ENCODE data around the gene SLC37A2. TPM values are rescaled to one million over a fixed set of nuclear protein-coding genes. Genes with fewer than 3 reads are reported as not detected.
A peak's percentile ranks its signal among the peaks of the same experiment; 100 is the strongest.
"Not testable (repeated sequence)": the region's sequence is repeated elsewhere in the genome, so short reads cannot be mapped to it uniquely, and the experiment has no call there.

SLC37A2 gene
- total RNA-seq, 1 experiment from 2014 or later = not detected

- no peak for DNase-seq (ENCODE audit: low spot score)
- in situ Hi-C loops (cut with HindIII; ENCODE audit: low sequenced_read_pairs) = no loop called here
These were observed 18.1 kb downstream of the SLC37A2 start for GRCh38 chr11:125081098-125081798.

- DNase-seq (ENCODE audit: low spot score) = no peak
These were observed 18.9 kb downstream of the SLC37A2 start for GRCh38 chr11:125082040-125082439.

DNA sequence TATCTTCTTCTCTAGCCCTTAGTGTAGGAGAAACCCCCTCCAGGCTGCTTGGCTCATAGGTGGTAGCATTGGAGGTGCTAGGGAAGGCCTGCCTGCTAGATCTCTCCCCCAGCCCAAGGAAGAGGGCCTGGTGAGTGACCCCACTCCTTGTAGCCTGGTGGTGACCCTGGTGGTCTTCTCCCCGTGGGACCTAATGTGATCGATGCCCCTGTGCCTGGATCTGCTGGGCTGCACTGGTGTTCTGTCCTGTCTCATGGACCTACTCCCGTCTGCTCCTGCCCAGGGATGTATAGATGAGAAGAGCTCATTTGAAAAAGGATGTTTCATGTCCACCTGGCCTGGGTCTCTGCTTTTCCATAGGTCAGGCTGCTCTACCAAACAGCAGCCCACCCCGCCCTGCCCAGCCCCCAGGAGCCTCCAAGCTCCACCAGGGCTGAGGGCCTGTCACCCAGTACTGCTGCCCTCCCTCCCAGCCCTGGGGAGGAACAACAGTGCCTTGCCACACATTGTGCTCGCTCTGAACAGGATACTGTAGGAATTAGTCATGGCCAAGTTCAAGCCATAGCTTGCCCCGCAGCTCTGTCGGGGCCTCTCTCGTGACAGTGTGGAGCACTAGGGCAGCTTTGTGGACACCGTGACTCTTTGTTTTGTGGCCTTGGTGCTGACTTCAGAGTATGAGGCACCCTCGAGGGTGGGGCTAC lies 19.7 kb downstream of the SLC37A2 start:
- DNase-seq (ENCODE audit: low spot score) = no peak
- in situ Hi-C loops (cut with HindIII; ENCODE audit: low sequenced_read_pairs) = no loop called here

More at GRCh38 chr11:125082040-125082439, 18.9 kb downstream of the SLC37A2 start:
- in situ Hi-C loops (cut with HindIII; ENCODE audit: low sequenced_read_pairs) = no loop called here

- DNase-seq (ENCODE audit: low spot score) = no peak
- in situ Hi-C loops (cut with HindIII; ENCODE audit: low sequenced_read_pairs) = no loop called here
These were observed 20.4 kb downstream of the SLC37A2 start for GRCh38 chr11:125083312-125084056.

- no peak for DNase-seq (ENCODE audit: low spot score)
- in situ Hi-C loops (cut with HindIII; ENCODE audit: low sequenced_read_pairs) = no loop called here
These were observed 20.9 kb downstream of the SLC37A2 start for GRCh38 chr11:125084057-125084416.

- DNase-seq (ENCODE audit: low spot score) = no peak
- in situ Hi-C loops (cut with HindIII; ENCODE audit: low sequenced_read_pairs) = no loop called here
These were observed 21.7 kb downstream of the SLC37A2 start for GRCh38 chr11:125084761-125085231.

DNA sequence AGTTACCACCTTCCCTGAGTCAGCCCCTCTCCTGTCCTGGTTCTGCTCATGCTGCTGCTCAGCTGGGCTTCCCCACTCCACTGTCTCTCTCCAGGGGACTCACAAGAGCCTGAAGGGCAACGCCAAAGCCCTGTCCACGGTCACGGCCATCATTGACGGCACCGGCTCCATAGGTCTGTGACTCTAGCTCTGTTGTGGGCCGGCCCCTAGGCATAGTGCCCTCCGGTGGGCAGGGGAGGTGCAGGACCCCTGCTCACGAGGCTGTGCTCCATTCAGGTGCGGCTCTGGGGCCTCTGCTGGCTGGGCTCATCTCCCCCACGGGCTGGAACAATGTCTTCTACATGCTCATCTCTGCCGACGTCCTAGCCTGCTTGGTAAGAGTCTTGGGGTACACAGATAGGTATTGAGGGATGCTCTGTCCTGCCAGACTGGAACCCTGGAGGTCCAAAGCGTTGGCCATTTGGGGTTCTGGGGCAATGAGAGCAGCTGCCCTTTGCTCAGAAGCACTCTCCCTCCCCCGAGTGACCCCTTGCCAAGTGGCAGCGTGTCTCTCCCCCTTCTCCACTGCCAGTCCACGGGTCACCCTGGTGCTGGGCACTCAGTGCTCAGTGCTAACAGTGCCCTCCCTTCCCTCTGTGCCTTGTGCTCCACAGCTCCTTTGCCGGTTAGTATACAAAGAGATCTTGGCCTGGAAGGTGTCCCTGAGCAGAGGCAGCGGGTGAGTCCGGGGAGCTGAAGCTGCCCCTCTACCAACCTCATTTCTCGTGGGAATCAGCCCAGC lies 22.4 kb downstream of the SLC37A2 start:
- DNase-seq (ENCODE audit: low spot score) = no peak
- in situ Hi-C loops (cut with HindIII; ENCODE audit: low sequenced_read_pairs) = no loop called here

DNA sequence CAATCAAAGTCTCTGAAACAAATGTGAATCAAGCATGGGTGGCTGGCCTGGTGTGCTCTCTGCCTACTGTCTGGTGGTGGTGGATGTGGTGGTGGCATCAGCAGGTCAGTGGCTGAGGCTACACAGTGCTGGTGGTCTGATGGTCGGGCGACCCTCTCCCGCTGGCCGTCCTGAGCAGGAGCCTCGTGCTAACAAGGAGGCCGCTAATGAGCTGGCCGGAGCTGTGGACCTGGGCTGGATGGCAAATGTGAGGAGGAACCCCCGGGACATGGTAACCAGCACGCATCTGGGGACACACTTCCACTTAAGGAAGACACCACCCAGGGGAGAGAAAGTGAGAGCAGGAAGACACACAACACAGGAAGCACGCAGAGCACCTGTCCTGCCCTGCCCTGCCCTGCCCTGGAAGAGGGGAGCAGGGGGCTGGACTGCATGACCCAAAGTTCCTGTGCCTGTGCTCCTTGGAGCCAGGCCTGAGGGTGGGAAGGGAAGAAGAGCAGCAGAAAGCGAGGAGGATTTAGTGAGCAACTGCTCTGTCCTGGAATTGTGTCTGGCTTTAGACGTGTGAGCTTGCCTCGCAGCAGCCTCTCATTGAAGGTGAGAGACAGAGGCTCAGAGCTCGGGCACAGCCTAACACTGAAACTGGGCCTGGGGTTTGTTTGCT lies 23.7 kb downstream of the SLC37A2 start:
- DNase-seq (ENCODE audit: low spot score) = no peak
- in situ Hi-C loops (cut with HindIII; ENCODE audit: low sequenced_read_pairs) = no loop called here

DNA sequence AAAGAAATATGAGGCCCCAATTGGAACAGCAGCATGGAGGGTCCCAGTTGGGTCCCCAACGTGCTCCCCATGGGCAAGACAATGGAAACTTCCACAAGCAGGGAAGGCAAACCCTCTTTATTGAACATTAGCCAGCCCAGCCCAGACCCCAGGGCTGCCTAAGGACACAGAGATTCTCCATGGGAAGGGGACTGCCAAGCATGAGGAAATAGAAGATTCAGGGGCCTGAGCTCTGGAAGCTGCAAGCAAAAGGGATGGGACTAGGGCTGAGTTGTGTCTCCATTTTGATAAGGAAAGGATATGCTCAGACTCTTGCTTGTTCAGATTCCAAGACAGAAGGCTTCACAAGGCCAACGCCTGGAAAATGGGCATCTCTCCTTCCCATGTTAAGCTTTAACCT lies 25.0 kb downstream of the SLC37A2 start:
- in situ Hi-C loops (cut with HindIII; ENCODE audit: low sequenced_read_pairs) = no loop called here

DNA sequence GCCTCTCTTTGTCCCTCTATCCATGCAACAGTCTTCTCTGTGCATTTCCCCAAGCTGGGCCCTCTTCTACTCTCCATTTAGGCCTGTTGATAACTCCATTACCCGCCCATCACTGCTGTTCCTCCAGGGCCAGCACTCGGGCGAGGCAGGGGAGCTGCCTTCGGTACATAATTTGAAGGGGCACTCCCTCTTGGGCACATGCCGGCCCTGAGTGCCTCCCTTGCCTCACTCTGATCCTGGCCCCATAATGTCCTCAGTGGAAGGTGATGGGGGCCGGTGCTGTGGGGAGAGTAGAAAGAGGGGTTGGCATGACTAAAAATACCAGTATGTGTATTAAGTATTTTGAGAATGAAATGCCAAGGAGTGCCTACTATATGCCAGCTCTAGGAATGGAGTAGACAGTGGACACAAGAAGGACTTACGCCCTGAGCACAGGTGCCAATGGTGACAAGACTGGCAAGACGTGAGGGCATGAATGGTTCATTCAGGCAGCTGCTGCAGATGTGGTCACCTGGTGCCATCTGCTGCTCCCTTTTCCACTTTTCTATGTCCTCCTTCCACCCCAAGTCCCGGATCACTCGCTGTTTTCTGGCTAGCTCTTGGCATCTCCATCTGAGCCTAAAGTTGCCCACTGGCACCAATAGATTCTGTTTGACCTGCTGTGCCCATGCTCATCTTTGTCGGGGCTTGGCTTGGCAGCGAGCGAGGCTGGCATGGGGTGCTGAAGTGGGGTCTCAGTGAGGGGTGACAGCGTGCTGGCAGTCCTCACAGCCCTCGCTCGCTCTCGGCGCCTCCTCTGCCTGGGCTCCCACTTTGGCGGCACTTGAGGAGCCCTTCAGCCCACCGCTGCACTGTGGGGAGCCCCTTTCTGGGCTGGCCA lies 25.7 kb downstream of the SLC37A2 start:
- in situ Hi-C loops (cut with HindIII; ENCODE audit: low sequenced_read_pairs) = no loop called here
- no peak for DNase-seq (ENCODE audit: low spot score)

More for the DNA sequence above, 25.0 kb downstream of the SLC37A2 start:
- no peak for DNase-seq (ENCODE audit: low spot score)

- in situ Hi-C loops (cut with HindIII; ENCODE audit: low sequenced_read_pairs); DNase-seq (ENCODE audit: low spot score): not testable (repeated sequence)
These were observed 26.4 kb downstream of the SLC37A2 start for GRCh38 chr11:125089481-125089880.

DNA sequence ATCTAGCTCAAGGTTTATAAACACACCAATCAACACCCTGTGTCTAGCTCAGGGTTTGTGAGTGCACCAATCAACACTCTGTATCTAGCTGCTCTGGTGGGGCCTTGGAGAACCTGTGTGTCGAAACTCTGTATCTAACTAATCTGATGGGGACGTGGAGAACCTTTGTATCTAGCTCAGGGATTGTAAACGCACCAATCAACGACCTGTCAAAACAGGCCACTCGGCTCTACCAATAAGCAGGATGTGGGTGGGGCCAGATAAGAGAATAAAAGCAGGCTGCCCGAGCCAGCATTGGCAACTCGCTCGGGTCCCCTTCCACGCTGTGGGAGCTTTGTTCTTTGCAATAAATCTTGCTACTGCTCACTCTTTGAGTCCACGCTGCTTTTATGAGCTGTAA lies 27.0 kb downstream of the SLC37A2 start:
- DNase-seq (ENCODE audit: low spot score); in situ Hi-C loops (cut with HindIII; ENCODE audit: low sequenced_read_pairs): not testable (repeated sequence)

GRCh38 chr11:125090816-125091215 lies 27.7 kb downstream of the SLC37A2 start:
- DNase-seq (ENCODE audit: low spot score) = no peak
- in situ Hi-C loops (cut with HindIII; ENCODE audit: low sequenced_read_pairs) = no loop called here

DNA sequence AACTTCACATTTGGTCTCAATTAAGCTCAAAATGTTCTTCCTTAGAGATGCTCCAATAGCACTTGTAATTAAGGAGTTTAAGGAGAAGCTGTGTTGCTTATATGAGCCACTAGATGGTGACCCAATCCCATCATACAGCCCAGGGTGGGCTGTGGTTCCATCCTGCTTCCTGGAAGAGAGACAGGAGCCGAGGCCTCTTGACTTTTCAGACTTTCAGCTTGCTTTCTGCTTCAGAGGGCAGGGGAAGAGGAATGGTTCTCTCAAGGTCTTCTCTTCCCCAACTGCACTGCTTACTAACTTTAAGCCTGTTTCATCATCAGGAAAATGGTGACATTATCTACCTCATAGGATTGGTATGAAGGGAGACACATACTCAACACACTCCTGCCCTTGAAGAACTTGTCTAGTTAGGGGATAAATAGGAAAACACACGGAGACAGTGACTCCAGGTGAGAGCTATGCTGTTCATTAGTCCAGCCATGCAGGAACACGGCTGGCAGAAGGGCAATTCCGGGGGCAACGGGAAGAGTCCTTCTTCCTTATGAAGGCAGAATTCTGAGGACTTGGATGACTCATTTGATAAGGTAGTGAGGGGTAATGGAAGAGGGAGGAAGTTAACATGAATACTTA lies 28.3 kb downstream of the SLC37A2 start:
- in situ Hi-C loops (cut with HindIII; ENCODE audit: low sequenced_read_pairs) = no loop called here
- peak; percentile 78 for DNase-seq (ENCODE audit: low spot score)

DNA sequence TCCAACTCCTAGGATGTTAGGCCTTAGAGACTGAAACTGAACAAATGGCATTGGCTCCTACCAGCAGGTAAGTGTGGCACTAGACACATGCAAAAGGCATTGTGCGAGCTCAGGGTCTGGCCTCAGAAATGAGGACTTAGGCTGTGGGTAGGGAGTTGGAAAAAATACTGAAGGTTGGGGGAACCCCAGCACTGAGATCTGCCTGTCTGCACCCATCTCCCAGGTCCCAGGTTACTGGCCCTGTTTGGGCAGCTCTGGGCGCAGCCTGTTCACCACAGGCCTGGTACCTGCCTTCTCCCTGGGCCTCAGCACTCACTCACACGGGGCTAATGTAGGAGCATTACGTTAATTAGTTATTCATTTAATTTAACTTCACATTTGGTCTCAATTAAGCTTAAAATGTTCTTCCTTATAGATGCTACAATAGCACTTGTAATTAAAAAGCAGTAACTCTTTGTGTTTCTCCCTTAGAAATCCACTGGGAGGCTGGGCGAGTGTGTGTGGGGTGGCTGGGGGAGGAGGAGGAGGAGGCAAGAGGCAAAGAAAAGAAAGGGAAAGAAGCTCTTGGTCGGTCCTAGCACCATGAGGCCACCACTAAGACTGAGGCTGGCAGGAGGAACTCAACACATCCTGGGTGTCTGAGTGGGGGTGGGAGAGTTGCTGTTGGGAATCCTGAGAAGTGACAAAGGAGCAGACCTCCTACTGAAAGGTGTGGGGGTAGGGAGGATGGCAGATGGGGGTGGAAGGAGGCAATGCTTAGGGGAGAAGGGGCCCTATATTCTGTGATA lies 29.0 kb downstream of the SLC37A2 start:
- in situ Hi-C loops (cut with HindIII; ENCODE audit: low sequenced_read_pairs) = no loop called here

GRCh38 chr11:125092669-125093068 lies 29.6 kb downstream of the SLC37A2 start:
- DNase-seq (ENCODE audit: low spot score) = no peak
- in situ Hi-C loops (cut with HindIII; ENCODE audit: low sequenced_read_pairs) = no loop called here

More for the DNA sequence above, 29.0 kb downstream of the SLC37A2 start:
- no peak for DNase-seq (ENCODE audit: low spot score)

GRCh38 chr11:125093502-125093901 lies 30.4 kb downstream of the SLC37A2 start:
- no peak for DNase-seq (ENCODE audit: low spot score)
- in situ Hi-C loops (cut with HindIII; ENCODE audit: low sequenced_read_pairs) = no loop called here
